ENCODE measurements around the gene RPRD2. TPM values are rescaled to one million over a fixed set of nuclear protein-coding genes. Genes with fewer than 3 reads are reported as not detected.

The RPRD2 gene
- total RNA-seq, 4 donors from 2014 or later = 18.2 to 23.1 (median 21.1) TPM

- intact Hi-C loops (cut with DNase I; ENCODE audit: low total_unique reads) = no loop called here
- 91 to 94% methylated on average over 10 of the region's 10 CpGs for WGBS, 2 donors
- TF ChIP-seq CTCF (IDR thresholded peaks at IDR 0.05) (no peak), POLR2A (IDR thresholded peaks at IDR 0.05) (no peak)
Measured at GRCh38 chr1:150498342-150498741, 134.4 kb downstream of the RPRD2 start.

GRCh38 chr1:150505431-150505830, 141.5 kb downstream of the RPRD2 start:
- TF ChIP-seq CTCF (IDR thresholded peaks at IDR 0.05) = no peak
- TF ChIP-seq POLR2A (IDR thresholded peaks at IDR 0.05) = no peak
- 90 to 91% methylated on average over 6 of the region's 6 CpGs for WGBS, 2 donors
- no peak for DNase-seq (ENCODE audit: low spot score in 2 of 2)
- no peak overlapping the region for H3K4me3 ChIP-seq (ENCODE audit: low read depth, poor library complexity, severe bottlenecking)
- intact Hi-C loops (cut with DNase I; ENCODE audit: low total_unique reads) = no loop called here

More at GRCh38 chr1:150498342-150498741, 134.4 kb downstream of the RPRD2 start:
- no peak overlapping the region for H3K4me3 ChIP-seq (ENCODE audit: low read depth, poor library complexity, severe bottlenecking)
- DNase-seq (ENCODE audit: low spot score in 2 of 2) = no peak

- WGBS, 2 donors = 17 to 20% methylated on average over 7 of the region's 7 CpGs
Measured at GRCh38 chr1:150507912-150508864, 144.2 kb downstream of the RPRD2 start, which contains the start of gene ECM1. TSS of gene ECM1 (plus strand) at chr1:150508109. CDS start at chr1:150508210, 101 bp downstream.

GRCh38 chr1:150508982-150509381, 145.0 kb downstream of the RPRD2 start:
- no peak for DNase-seq (ENCODE audit: low spot score in 2 of 2)
- 32 to 41% methylated on average over 4 of the region's 4 CpGs for WGBS, 2 donors
- H3K4me3 ChIP-seq (ENCODE audit: low read depth, poor library complexity, severe bottlenecking) = no peak overlapping the region
- TF ChIP-seq POLR2A (IDR thresholded peaks at IDR 0.05) = no peak
- no peak for TF ChIP-seq CTCF (IDR thresholded peaks at IDR 0.05)
- intact Hi-C loops (cut with DNase I; ENCODE audit: low total_unique reads) = no loop called here

More at GRCh38 chr1:150507912-150508864, 144.2 kb downstream of the RPRD2 start, which contains the start of gene ECM1:
- H3K4me3 ChIP-seq (ENCODE audit: low read depth, poor library complexity, severe bottlenecking) = no peak within 1 kb of the TSS
- no peak for TF ChIP-seq POLR2A (IDR thresholded peaks at IDR 0.05)
- no peak for TF ChIP-seq CTCF (IDR thresholded peaks at IDR 0.05)
- peak; percentile 77 to 94 for DNase-seq (ENCODE audit: low spot score in 2 of 2)
- intact Hi-C loops (cut with DNase I; ENCODE audit: low total_unique reads) = no loop called here

GRCh38 chr1:150511551-150511950, 147.6 kb downstream of the RPRD2 start:
- WGBS, 2 donors = 92 to 95% methylated on average over 12 of the region's 12 CpGs
- no peak for DNase-seq (ENCODE audit: low spot score in 2 of 2)
- TF ChIP-seq POLR2A (IDR thresholded peaks at IDR 0.05) = no peak
- TF ChIP-seq CTCF (IDR thresholded peaks at IDR 0.05) = no peak
- H3K4me3 ChIP-seq (ENCODE audit: low read depth, poor library complexity, severe bottlenecking) = no peak overlapping the region
- intact Hi-C loops (cut with DNase I; ENCODE audit: low total_unique reads) = no loop called here

Data from lower leg skin (tissue), 4 donors.